ENCODE measurements around the gene LY86. TPM values are rescaled to one million over a fixed set of nuclear protein-coding genes. Genes with fewer than 3 reads are reported as not detected.
"Not testable (repeated sequence)": the region's sequence is repeated elsewhere in the genome, so short reads cannot be mapped to it uniquely, and the experiment has no call there.

Gene LY86
- total and polyA plus RNA-seq, 4 experiments from 2014 or later, result 1.0 to 4.6 (median 1.5) TPM

DNA sequence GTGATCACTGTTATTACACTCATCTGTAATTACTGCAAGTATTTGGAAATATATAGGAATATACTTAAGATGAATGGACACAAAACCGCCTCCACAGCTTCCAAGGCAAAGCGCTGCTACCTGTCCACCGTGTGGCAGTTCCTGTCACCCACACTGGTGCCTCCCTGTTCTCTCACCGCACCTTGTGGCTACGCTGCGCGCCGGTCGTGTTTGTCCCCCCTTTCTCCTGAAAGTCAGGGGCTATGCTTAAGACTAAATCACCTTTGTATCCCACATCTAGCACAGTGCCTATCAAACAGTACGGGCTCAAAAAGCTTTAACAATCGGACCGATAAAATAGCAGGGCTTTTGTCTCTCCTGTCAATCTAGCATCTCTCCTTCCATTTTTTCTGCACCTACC, 23.0 kb downstream of the LY86 start:
- Histone ChIP-seq H3K36me3 (ENCODE audit: insufficient read depth, low read length) (no peaks in the 10 kb centered on the region), H3K9me3 (ENCODE audit: control insufficient read depth in 1 of 2, low read length in 2 of 2) (no peaks in the 10 kb centered on the region), H3K27me3 (ENCODE audit: insufficient read depth, low read length) (no peaks in the 10 kb centered on the region), H3K4me3 (ENCODE audit: low read length in 2 of 2) (no peak overlapping the region), H3K4me1 (ENCODE audit: insufficient read depth, low read length) (peaks cover 77% of the 10 kb centered on the region), H3K27ac (ENCODE audit: low read depth, low read length) (no peak overlapping the region)
- H3K4me3 Mint-ChIP-seq, result peak overlapping the region in 5 of 8 donors; percentile 1 to 78 (median 51)
- H3K9me3 Mint-ChIP-seq, result peaks cover 0 to 5% (median 0%) of the 10 kb centered on the region in 8 donors
- H3K27ac Mint-ChIP-seq, result peak overlapping the region; percentile 23 to 96 (median 69)
- peaks cover 46 to 82% (median 64%) of the 10 kb centered on the region in 4 donors for H3K4me1 Mint-ChIP-seq
- intact Hi-C loops (cut with micrococcal nuclease), result loop anchor here (10.0 kb wide), 2 partner anchors 493 to 1837 kb away; partner anchors contain the start of genes CDYL and RREB1
- CTCF ChIA-PET (ENCODE audit: partially characterized antibody), result interaction anchor here (0.9 to 5.9 kb wide), 3 partner anchors 11 to 65 kb away, joined by 3 to 37 read pairs (median 4); no protein-coding TSS in a partner anchor
- H3K36me3 Mint-ChIP-seq, result no peaks in the 10 kb centered on the region
- H3K27me3 Mint-ChIP-seq, result no peaks in the 10 kb centered on the region
- POLR2A ChIA-PET (ENCODE audit: partially characterized antibody), result interaction anchor here (0.7 to 3.2 kb wide), 3 partner anchors 22 to 47 kb away, joined by 3 to 11 read pairs (median 11); partner anchors contain the start of gene LY86
- no peak for DNase-seq

DNA sequence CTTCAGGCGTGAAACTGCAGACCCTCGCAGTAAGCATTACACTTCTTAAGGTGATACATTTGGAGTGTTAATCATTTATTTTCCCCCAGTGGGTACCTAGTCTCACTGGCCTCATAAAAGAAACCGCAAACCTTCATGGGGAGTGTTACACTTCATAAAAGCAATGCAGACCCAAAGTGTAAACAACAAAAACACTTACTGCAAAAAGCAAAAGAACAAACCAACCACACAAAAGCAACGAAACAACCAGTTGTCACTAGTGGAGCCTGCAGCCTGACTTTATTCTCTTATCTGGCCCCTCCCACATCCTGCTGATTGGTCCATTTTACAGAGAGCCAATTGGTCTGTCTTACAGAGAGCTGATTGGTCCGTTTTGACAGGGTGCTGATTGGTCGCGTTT, 23.8 kb downstream of the LY86 start:
- Mint-ChIP-seq H3K27me3 (no peaks in the 10 kb centered on the region), H3K36me3 (no peaks in the 10 kb centered on the region), H3K9me3 (peaks cover 0 to 5% (median 0%) of the 10 kb centered on the region in 8 donors), H3K4me3 (peak overlapping the region in 6 of 8 donors; percentile 12 to 78 (median 52)), H3K27ac (peak overlapping the region in 6 of 7 donors; percentile 23 to 87 (median 82)), H3K4me1 (peaks cover 46 to 89% (median 68%) of the 10 kb centered on the region in 4 donors)
- ChIA-PET CTCF (ENCODE audit: partially characterized antibody) (interaction anchor here (1.0 to 5.9 kb wide), 3 partner anchors 55 to 65 kb away, joined by 3 to 37 read pairs (median 3); no protein-coding TSS in a partner anchor), POLR2A (ENCODE audit: partially characterized antibody) (interaction anchor here (3.2 kb wide), 1 partner anchor 23 kb away, joined by 11 read pairs; the partner anchor contains the start of gene LY86)
- Histone ChIP-seq H3K4me1 (ENCODE audit: insufficient read depth, low read length) (peaks cover 77% of the 10 kb centered on the region), H3K27ac (ENCODE audit: low read depth, low read length) (no peak overlapping the region), H3K27me3 (ENCODE audit: insufficient read depth, low read length) (no peaks in the 10 kb centered on the region), H3K9me3 (ENCODE audit: control insufficient read depth in 1 of 2, low read length in 2 of 2) (no peaks in the 10 kb centered on the region), H3K36me3 (ENCODE audit: insufficient read depth, low read length) (no peaks in the 10 kb centered on the region), H3K4me3 (ENCODE audit: low read length in 2 of 2) (no peak overlapping the region)
- intact Hi-C loops (cut with micrococcal nuclease), result loop anchor here (10.0 kb wide), 2 partner anchors 492 to 1838 kb away; partner anchors contain the start of genes CDYL and RREB1
- peak in 4 of 5 donors; percentile 31 to 40 (median 34) for DNase-seq

- H3K4me1 ChIP-seq (ENCODE audit: insufficient read depth, low read length), result peaks cover 77% of the 10 kb centered on the region
- H3K9me3 ChIP-seq (ENCODE audit: control insufficient read depth in 1 of 2, low read length in 2 of 2); H3K36me3 Mint-ChIP-seq; H3K9me3 Mint-ChIP-seq; H3K4me3 ChIP-seq (ENCODE audit: low read length in 2 of 2); H3K27ac ChIP-seq (ENCODE audit: low read depth, low read length); H3K27me3 Mint-ChIP-seq; H3K36me3 ChIP-seq (ENCODE audit: insufficient read depth, low read length); H3K27me3 ChIP-seq (ENCODE audit: insufficient read depth, low read length); DNase-seq: not testable (repeated sequence)
- CTCF ChIA-PET (ENCODE audit: partially characterized antibody), result interaction anchor here (0.9 to 5.9 kb wide), 4 partner anchors 20 to 64 kb away, joined by 3 to 37 read pairs (median 3); no protein-coding TSS in a partner anchor
- H3K4me3 Mint-ChIP-seq, result peak overlapping the region in 4 of 8 donors; percentile 12 to 89 (median 84)
- H3K27ac Mint-ChIP-seq, result peak overlapping the region; percentile 36 to 97 (median 86)
- POLR2A ChIA-PET (ENCODE audit: partially characterized antibody), result interaction anchor here (0.9 to 3.2 kb wide), 8 partner anchors 9 to 64 kb away, joined by 3 to 18 read pairs (median 6); partner anchors contain the start of gene LY86
- H3K4me1 Mint-ChIP-seq, result peaks cover 46 to 84% (median 67%) of the 10 kb centered on the region in 4 donors
- intact Hi-C loops (cut with micrococcal nuclease), result loop anchor here (10.0 kb wide), 2 partner anchors 492 to 1838 kb away; partner anchors contain the start of genes CDYL and RREB1
Measured at GRCh38 chr6:6613103-6613718, 24.7 kb downstream of the LY86 start.

- Histone ChIP-seq H3K36me3 (ENCODE audit: insufficient read depth, low read length) (no peaks in the 10 kb centered on the region), H3K9me3 (ENCODE audit: control insufficient read depth in 1 of 2, low read length in 2 of 2) (no peaks in the 10 kb centered on the region), H3K4me1 (ENCODE audit: insufficient read depth, low read length) (peaks cover 68% of the 10 kb centered on the region), H3K27me3 (ENCODE audit: insufficient read depth, low read length) (no peaks in the 10 kb centered on the region), H3K27ac (ENCODE audit: low read depth, low read length) (peak overlapping the region; percentile 44), H3K4me3 (ENCODE audit: low read length in 2 of 2) (peak overlapping the region in 1 of 2 donors; percentile 46)
- Mint-ChIP-seq H3K9me3 (peaks cover 0 to 5% (median 0%) of the 10 kb centered on the region in 8 donors), H3K27ac (peak overlapping the region; percentile 88 to 98 (median 97)), H3K4me1 (peaks cover 46 to 76% (median 61%) of the 10 kb centered on the region in 4 donors), H3K27me3 (no peaks in the 10 kb centered on the region), H3K4me3 (peak overlapping the region; percentile 78 to 92 (median 88)), H3K36me3 (no peaks in the 10 kb centered on the region)
- ChIA-PET POLR2A (ENCODE audit: partially characterized antibody) (interaction anchor here (0.6 to 3.2 kb wide), 15 partner anchors 9 to 782 kb away, joined by 3 to 18 read pairs (median 4); partner anchors contain the start of gene LY86), CTCF (ENCODE audit: partially characterized antibody) (interaction anchor here (0.8 to 5.9 kb wide), 4 partner anchors 10 to 63 kb away, joined by 3 to 37 read pairs (median 3); no protein-coding TSS in a partner anchor)
- intact Hi-C loops (cut with micrococcal nuclease), result loop anchor here (1.0 to 10.0 kb wide), 5 partner anchors 21 to 1840 kb away; partner anchors contain the start of genes CDYL and RREB1
- DNase-seq, result peak; percentile 71 to 78 (median 74)
Measured at GRCh38 chr6:6614096-6614982, 25.8 kb downstream of the LY86 start.

- ChIA-PET POLR2A (ENCODE audit: partially characterized antibody) (interaction anchor here (0.8 to 2.1 kb wide), 6 partner anchors 11 to 68 kb away, joined by 3 to 18 read pairs (median 4); no protein-coding TSS in a partner anchor), CTCF (ENCODE audit: partially characterized antibody) (interaction anchor here (0.9 to 5.9 kb wide), 2 partner anchors 10 to 57 kb away, joined by 3 to 37 read pairs; no protein-coding TSS in a partner anchor)
- no peaks in the 10 kb centered on the region for H3K9me3 ChIP-seq (ENCODE audit: control insufficient read depth in 1 of 2, low read length in 2 of 2)
- peak overlapping the region; percentile 88 to 98 (median 97) for H3K27ac Mint-ChIP-seq
- DNase-seq, result peak; percentile 45 to 60 (median 53)
- peak overlapping the region in 1 of 2 donors; percentile 46 for H3K4me3 ChIP-seq (ENCODE audit: low read length in 2 of 2)
- peaks cover 62% of the 10 kb centered on the region for H3K4me1 ChIP-seq (ENCODE audit: insufficient read depth, low read length)
- peak overlapping the region; percentile 44 for H3K27ac ChIP-seq (ENCODE audit: low read depth, low read length)
- no peaks in the 10 kb centered on the region for H3K27me3 Mint-ChIP-seq
- peaks cover 0 to 5% (median 0%) of the 10 kb centered on the region in 8 donors for H3K9me3 Mint-ChIP-seq
- intact Hi-C loops (cut with micrococcal nuclease), result loop anchor here (1.0 to 10.0 kb wide), 5 partner anchors 22 to 1840 kb away; partner anchors contain the start of genes CDYL and RREB1
- no peaks in the 10 kb centered on the region for H3K36me3 Mint-ChIP-seq
- H3K4me1 Mint-ChIP-seq, result peaks cover 42 to 75% (median 60%) of the 10 kb centered on the region in 4 donors
- peak overlapping the region; percentile 78 to 92 (median 88) for H3K4me3 Mint-ChIP-seq
- H3K27me3 ChIP-seq (ENCODE audit: insufficient read depth, low read length), result no peaks in the 10 kb centered on the region
- no peaks in the 10 kb centered on the region for H3K36me3 ChIP-seq (ENCODE audit: insufficient read depth, low read length)
Measured at GRCh38 chr6:6614983-6615349, 26.4 kb downstream of the LY86 start.

DNA sequence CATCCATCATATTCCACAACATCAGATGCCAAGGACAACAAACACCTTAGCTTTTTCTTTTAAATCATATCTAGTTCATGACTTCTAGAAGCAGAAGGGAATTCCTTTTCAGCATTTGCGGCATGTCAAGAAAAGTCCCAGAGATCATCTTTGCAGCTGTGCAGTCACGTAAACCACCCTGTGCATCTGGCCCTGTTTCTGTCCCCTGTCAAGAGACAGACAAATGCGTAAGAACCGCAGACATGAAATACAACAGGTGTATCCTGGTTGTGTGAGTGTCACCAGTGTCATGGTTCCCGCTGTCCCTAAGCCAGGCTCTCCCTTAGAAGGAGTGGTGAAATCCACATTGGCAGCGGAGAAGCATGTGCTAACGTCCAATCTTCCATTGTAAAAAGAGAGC, 28.1 kb downstream of the LY86 start:
- no peak overlapping the region for H3K4me3 ChIP-seq (ENCODE audit: low read length in 2 of 2)
- H3K36me3 ChIP-seq (ENCODE audit: insufficient read depth, low read length), result no peaks in the 10 kb centered on the region
- H3K27me3 ChIP-seq (ENCODE audit: insufficient read depth, low read length), result no peaks in the 10 kb centered on the region
- Mint-ChIP-seq H3K4me1 (peaks cover 28 to 58% (median 46%) of the 10 kb centered on the region in 4 donors), H3K27ac (peak overlapping the region in 3 of 7 donors; percentile 49 to 97 (median 75)), H3K4me3 (peak overlapping the region in 2 of 8 donors; percentile 6 to 45), H3K27me3 (peaks cover 0 to 2% of the 10 kb centered on the region in 2 donors), H3K36me3 (no peaks in the 10 kb centered on the region), H3K9me3 (peaks cover 0 to 3% (median 0%) of the 10 kb centered on the region in 8 donors)
- intact Hi-C loops (cut with micrococcal nuclease), result loop anchor here (10.0 kb wide), 2 partner anchors 488 to 1842 kb away; partner anchors contain the start of genes CDYL and RREB1
- H3K27ac ChIP-seq (ENCODE audit: low read depth, low read length), result no peak overlapping the region
- ChIA-PET POLR2A (ENCODE audit: partially characterized antibody) (no interaction called here), CTCF (ENCODE audit: partially characterized antibody) (no interaction called here)
- H3K9me3 ChIP-seq (ENCODE audit: control insufficient read depth in 1 of 2, low read length in 2 of 2), result no peaks in the 10 kb centered on the region
- peaks cover 45% of the 10 kb centered on the region for H3K4me1 ChIP-seq (ENCODE audit: insufficient read depth, low read length)
- DNase-seq, result no peak

All from CD4-positive, alpha-beta memory T cell (primary cell).